ENCODE measurements around the gene RAB18.
"Not testable (repeated sequence)": the region's sequence is repeated elsewhere in the genome, so short reads cannot be mapped to it uniquely, and the experiment has no call there.

RAB18 gene

GRCh38 chr10:27547047-27547446, 42.9 kb downstream of the RAB18 start:
- DNase-seq (ENCODE audit: insufficient read length, low spot score) (no peak), FAIRE-seq (no peak)
- no peak for TF ChIP-seq POLR2A (IDR thresholded peaks at IDR 0.05; ENCODE audit: low read depth, low read length)

- FAIRE-seq, result no peak
- no peak for TF ChIP-seq POLR2A (IDR thresholded peaks at IDR 0.05; ENCODE audit: low read depth, low read length)
- DNase-seq (ENCODE audit: insufficient read length, low spot score), result no peak
These were observed 43.4 kb downstream of the RAB18 start for GRCh38 chr10:27547482-27547881.

- no peak for TF ChIP-seq POLR2A (IDR thresholded peaks at IDR 0.05; ENCODE audit: low read depth, low read length)
- DNase-seq (ENCODE audit: insufficient read length, low spot score), result no peak
- no peak for FAIRE-seq
These were observed 46.7 kb downstream of the RAB18 start for GRCh38 chr10:27550823-27551222.

GRCh38 chr10:27558612-27559020, 54.5 kb downstream of the RAB18 start:
- DNase-seq (ENCODE audit: insufficient read length, low spot score) (peak; percentile 35), FAIRE-seq (peak; percentile 98)
- no peak for TF ChIP-seq POLR2A (IDR thresholded peaks at IDR 0.05; ENCODE audit: low read depth, low read length)

GRCh38 chr10:27561334-27561733, 57.2 kb downstream of the RAB18 start:
- DNase-seq (ENCODE audit: insufficient read length, low spot score) (no peak), FAIRE-seq (no peak)
- TF ChIP-seq POLR2A (IDR thresholded peaks at IDR 0.05; ENCODE audit: low read depth, low read length), result no peak

GRCh38 chr10:27564398-27564797, 60.3 kb downstream of the RAB18 start:
- FAIRE-seq, result no peak
- TF ChIP-seq POLR2A (IDR thresholded peaks at IDR 0.05; ENCODE audit: low read depth, low read length), result no peak
- no peak for DNase-seq (ENCODE audit: insufficient read length, low spot score)

GRCh38 chr10:27564880-27565279, 60.8 kb downstream of the RAB18 start:
- TF ChIP-seq POLR2A (IDR thresholded peaks at IDR 0.05; ENCODE audit: low read depth, low read length), result no peak
- no peak for FAIRE-seq
- DNase-seq (ENCODE audit: insufficient read length, low spot score), result no peak

GRCh38 chr10:27568196-27569175, 64.4 kb downstream of the RAB18 start:
- no peak for FAIRE-seq
- no peak for TF ChIP-seq POLR2A (IDR thresholded peaks at IDR 0.05; ENCODE audit: low read depth, low read length)
- no peak for DNase-seq (ENCODE audit: insufficient read length, low spot score)

GRCh38 chr10:27569946-27570345, 65.8 kb downstream of the RAB18 start:
- FAIRE-seq (no peak), DNase-seq (ENCODE audit: insufficient read length, low spot score) (no peak)
- no peak for TF ChIP-seq POLR2A (IDR thresholded peaks at IDR 0.05; ENCODE audit: low read depth, low read length)

- FAIRE-seq; DNase-seq (ENCODE audit: insufficient read length, low spot score): not testable (repeated sequence)
These were observed 72.9 kb downstream of the RAB18 start for GRCh38 chr10:27577038-27577437.

GRCh38 chr10:27578316-27578715, 74.2 kb downstream of the RAB18 start:
- DNase-seq (ENCODE audit: insufficient read length, low spot score), result no peak
- no peak for FAIRE-seq
- no peak for TF ChIP-seq POLR2A (IDR thresholded peaks at IDR 0.05; ENCODE audit: low read depth, low read length)

GRCh38 chr10:27581225-27581624, 77.1 kb downstream of the RAB18 start:
- no peak for FAIRE-seq
- DNase-seq (ENCODE audit: insufficient read length, low spot score), result no peak
- TF ChIP-seq POLR2A (IDR thresholded peaks at IDR 0.05; ENCODE audit: low read depth, low read length), result no peak

GRCh38 chr10:27584302-27584701, 80.2 kb downstream of the RAB18 start:
- no peak for TF ChIP-seq POLR2A (IDR thresholded peaks at IDR 0.05; ENCODE audit: low read depth, low read length)
- DNase-seq (ENCODE audit: insufficient read length, low spot score), result no peak
- no peak for FAIRE-seq
